Testis (tissue), 2 donors: ENCODE results near the gene MTF1.

Source experiments
- CTCF ChIP-seq, 3 experiments: fragments of 450-650 bp in 2 of 3; fragments of 200-600 bp in 1 of 3; sonication (generic) in 1 of 3; IDR thresholded peaks; one replicate each; pipeline ENCODE4 v1.5.1; 2016 to 2019; ENCODE audit warnings: antibody characterized with exemption in 3 of 3, mild to moderate bottlenecking in 2 of 3, moderate library complexity in 1 of 3
- POLR2A ChIP-seq: fragments of 450-650 bp; IDR thresholded peaks from one replicate; pipeline ENCODE4 v1.6.1; 2017; ENCODE audit warnings: antibody characterized with exemption, mild to moderate bottlenecking, moderate library complexity

- no peak for TF ChIP-seq CTCF (IDR thresholded peaks at IDR 0.05)
- no peak for TF ChIP-seq POLR2A
Observed at GRCh38 chr1:37849480-37849879, 9.9 kb downstream of the MTF1 start.
